Endothelial cell of umbilical vein (primary cell): ENCODE data around the gene ZNF793. TPM values are rescaled to one million over a fixed set of nuclear protein-coding genes. Genes with fewer than 3 reads are reported as not detected.

Source experiments
- Bru-seq: library from RNA; stranded (reverse); fragments of 400-500 nt; gene quantifications from one replicate; lab custom pipeline; 2021; lab: Mats Ljungman, UMichigan
- BruChase-seq, 2 experiments: library from RNA; stranded (reverse); fragments of 400-500 nt; gene quantifications; one replicate each; lab custom pipeline; 2021; lab: Mats Ljungman, UMichigan
- BruUV-seq: library from RNA; stranded (reverse); fragments of 400-500 nt; replicated peaks from 2 replicates; lab custom pipeline; 2021; lab: Mats Ljungman, UMichigan
- CTCF ChIA-PET: fragments of 300-600, 350-600 bp; sonication (Branson Sonifier 250); formaldehyde crosslinking; loops from one replicate; lab custom pipeline; 2021; ENCODE audit warnings: antibody characterized with exemption, inconsistent platforms; lab: Charles Lee
- POLR2A ChIA-PET: fragments of 300-600, 350-600 bp; sonication (Branson Sonifier 250); formaldehyde crosslinking; loops from one replicate; lab custom pipeline; 2021; ENCODE audit warnings: antibody characterized with exemption, inconsistent platforms; lab: Charles Lee
- DNase-seq: peaks from one replicate; pipeline ENCODE4 v3.0.0-alpha.2; 2011; ENCODE audit warnings: low read depth, low spot score
- FAIRE-seq: peaks from 2 replicates; lab custom pipeline; 2011; peaks lifted over from hg19 to GRCh38; lab: Jason Lieb, UNC
- H2AFZ ChIP-seq: 2 replicates; pipeline ENCODE4 v1.6.0; 2012; ENCODE audit warnings: low read depth, low read length, control low read depth, inconsistent platforms
- H3K27ac ChIP-seq: 2 replicates; pipeline ENCODE4 v1.5.1; 2011; ENCODE audit warnings: low read depth, mild to moderate bottlenecking, control low read depth, low read length, moderate library complexity; ENCODE audit not compliant: insufficient read depth
- H3K27me3 ChIP-seq, 2 experiments: 2 replicates each; pipeline versions ENCODE4 v1.6.0 to v1.6.1; 2011; ENCODE audit warnings: low read length in 2 of 2, mixed read lengths in 1 of 2; ENCODE audit not compliant: control insufficient read depth in 2 of 2, insufficient read depth in 2 of 2
- H3K36me3 ChIP-seq, 2 experiments: 2 replicates in 1 of 2; 3 replicates in 1 of 2; pipeline ENCODE4 v1.5.1; 2011; ENCODE audit warnings: low read length in 2 of 2, mild to moderate bottlenecking in 1 of 2, moderate library complexity in 1 of 2; ENCODE audit not compliant: control insufficient read depth in 2 of 2, insufficient read depth in 2 of 2; ENCODE audit errors: extremely low read depth in 1 of 2
- H3K4me1 ChIP-seq: 3 replicates; pipeline ENCODE4 v1.5.1; 2011; ENCODE audit warnings: mild to moderate bottlenecking, low read length; ENCODE audit not compliant: control insufficient read depth, insufficient read depth; ENCODE audit errors: extremely low read depth
- H3K4me2 ChIP-seq: 2 replicates; pipeline ENCODE4 v1.6.1; 2011; ENCODE audit warnings: low read length, control low read depth, mixed read lengths; ENCODE audit not compliant: insufficient read depth
- H3K4me3 ChIP-seq, 3 experiments: fragments of 200-600 bp in 1 of 3; sonication (generic), shearing (Covaris generic) in 1 of 3; replicated peaks in 1 of 3; 2 replicates each; pipeline ENCODE4 v1.5.1; 2011 to 2016; ENCODE audit warnings: control low read depth in 3 of 3, low read length in 3 of 3, mild to moderate bottlenecking in 2 of 3, inconsistent platforms in 1 of 3, low read depth in 1 of 3, moderate library complexity in 1 of 3; ENCODE audit not compliant: insufficient read depth in 1 of 3
- H3K79me2 ChIP-seq: 2 replicates; pipeline ENCODE4 v1.6.0; 2012; ENCODE audit warnings: low read length, inconsistent platforms; ENCODE audit not compliant: control insufficient read depth, insufficient read depth
- H3K9ac ChIP-seq: replicated peaks from 2 replicates; pipeline ENCODE3; 2011; ENCODE audit warnings: low read length, control low read depth; ENCODE audit not compliant: insufficient read depth; ENCODE audit errors: extremely low read depth
- H3K9me1 ChIP-seq: replicated peaks from 3 replicates; pipeline ENCODE4 v1.6.0; 2011; ENCODE audit warnings: mild to moderate bottlenecking, low read length; ENCODE audit not compliant: control insufficient read depth, insufficient read depth; ENCODE audit errors: extremely low read depth
- H3K9me3 ChIP-seq: replicated peaks from 2 replicates; pipeline ENCODE4 v1.5.1; 2012; ENCODE audit warnings: low read length, inconsistent platforms; ENCODE audit not compliant: control insufficient read depth, insufficient read depth
- H4K20me1 ChIP-seq: replicated peaks from 2 replicates; pipeline ENCODE3; 2011; ENCODE audit warnings: mild to moderate bottlenecking, low read length; ENCODE audit not compliant: control insufficient read depth, insufficient read depth; ENCODE audit errors: extremely low read depth
- EZH2 ChIP-seq: IDR thresholded peaks from 2 replicates; pipeline ENCODE4 v1.6.1; 2012; ENCODE audit warnings: borderline replicate concordance, low read depth, mild to moderate bottlenecking, moderate library complexity, low read length, inconsistent platforms; ENCODE audit not compliant: severe bottlenecking
- FOS ChIP-seq: IDR thresholded peaks from 2 replicates; pipeline ENCODE4 v1.6.1; 2011; ENCODE audit warnings: mild to moderate bottlenecking, low read length, moderate library complexity, borderline replicate concordance; ENCODE audit not compliant: insufficient read depth
- GATA2 ChIP-seq: IDR thresholded peaks from 2 replicates; pipeline ENCODE4 v1.7.0; 2011; ENCODE audit warnings: low read depth, mild to moderate bottlenecking, moderate library complexity, mixed read lengths, low read length; ENCODE audit not compliant: insufficient read length, insufficient read depth
- JUN ChIP-seq: IDR thresholded peaks from 2 replicates; pipeline ENCODE4 v1.6.1; 2011; ENCODE audit warnings: borderline replicate concordance, low read depth; ENCODE audit not compliant: insufficient read length, insufficient read depth
- POLR2A ChIP-seq: IDR thresholded peaks from 2 replicates; pipeline ENCODE4 v1.6.1; 2012; ENCODE audit warnings: low read depth, mild to moderate bottlenecking, control low read depth, low read length
- POLR2AphosphoS5 ChIP-seq: IDR thresholded peaks from 2 replicates; pipeline ENCODE4 v1.6.1; 2012; ENCODE audit warnings: low read depth, mild to moderate bottlenecking, control low read depth, low read length, moderate library complexity; ENCODE audit not compliant: insufficient read depth
- dilution Hi-C: fragments of 300-500 bp; cut with MboI; formaldehyde crosslinking; loops from one replicate; pipeline ENCODE4 v1.15.0; 2019; ENCODE audit warnings: low sequenced_read_pairs; ENCODE audit not compliant: extremely low pct_ligation_motif_present
- intact Hi-C: fragments of 100-400 bp; cut with micrococcal nuclease; formaldehyde crosslinking; loops from one replicate; pipeline ENCODE4 v1.10.0; 2022
- long read RNA-seq: library from polyadenylated mRNA; stranded (forward); transcript quantifications from one replicate; pipeline ENCODE4 v2.0.0, GENCODE V29; 2021
- polyA minus RNA-seq, 3 experiments: library from RNA; depleted of rRNA, polyadenylated mRNA; stranded (reverse); fragments of >200 nt; gene quantifications; 1 replicate in 1 of 3; 2 replicates in 2 of 3; pipeline ENCODE4 v1.2.3, GENCODE V29; 2011
- polyA plus RNA-seq, 4 experiments: library from polyadenylated mRNA; depleted of rRNA in 3 of 4; stranded (reverse) in 3 of 4; unstranded in 1 of 4; fragments of >200 nt; gene quantifications; 2 replicates each; pipeline versions ENCODE4 v1.2.1 to v1.2.3, GENCODE V29; 2011 to 2012; ENCODE audit warnings: missing spikeins in 1 of 4
- total RNA-seq: library from RNA; stranded (reverse); gene quantifications from 2 replicates; pipeline ENCODE4 v1.2.3, GENCODE V29; 2021
- TF ChIP-seq, protein P1 (sequence below): IDR thresholded peaks from 2 replicates; pipeline ENCODE4 v1.6.1; 2011; ENCODE audit not compliant: insufficient read depth, insufficient read length
- TF ChIP-seq, protein P2 (sequence below), 2 donors: IDR thresholded peaks; 1 replicate in 1 of 2; 2 replicates in 1 of 2; pipeline ENCODE4 v1.5.1; 2011; ENCODE audit warnings: low read length in 2 of 2, mild to moderate bottlenecking in 2 of 2, moderate library complexity in 2 of 2, control low read depth in 1 of 2, inconsistent platforms in 1 of 2, low read depth in 1 of 2; ENCODE audit not compliant: insufficient read depth in 1 of 2; ENCODE audit errors: extremely low read depth in 1 of 2

ZNF793 gene
- total RNA-seq (0.78 and 3.8 TPM in 2 replicates), polyA plus RNA-seq (0.37 and 0.40 TPM in 2 replicates), polyA minus RNA-seq (0.13 and 0.83 TPM in 2 replicates), Bru-seq, nascent RNA (percentile 48 among the genes with signal in this experiment), BruChase-seq, experiment 1, labeled RNA remaining after a 6-hour chase (percentile 37 among the genes with signal in this experiment), BruChase-seq, experiment 2, labeled RNA remaining after a 2-hour chase (percentile 39 among the genes with signal in this experiment)
- 0.16 and 0.21 TPM in 2 replicates for polyA plus RNA-seq (2011; cell fraction: cytosol; rRNA removed)
- polyA plus RNA-seq (2011; cell fraction: nucleus; rRNA removed), result 1.5 TPM in 2 replicates
- polyA plus RNA-seq (2012), result 0.13 and 0.29 TPM in 2 replicates
- not detected for polyA minus RNA-seq (2011; cell fraction: cytosol; rRNA and poly(A)+ RNA removed)
- 1.0 and 1.5 TPM in 2 replicates for polyA minus RNA-seq (2011; cell fraction: nucleus; rRNA and poly(A)+ RNA removed)
- long read RNA-seq, partial matches to known transcripts, result 0 of 1 reads
- long read RNA-seq, other reads (novel, unspliced or antisense), result 1 of 1 reads

DNA sequence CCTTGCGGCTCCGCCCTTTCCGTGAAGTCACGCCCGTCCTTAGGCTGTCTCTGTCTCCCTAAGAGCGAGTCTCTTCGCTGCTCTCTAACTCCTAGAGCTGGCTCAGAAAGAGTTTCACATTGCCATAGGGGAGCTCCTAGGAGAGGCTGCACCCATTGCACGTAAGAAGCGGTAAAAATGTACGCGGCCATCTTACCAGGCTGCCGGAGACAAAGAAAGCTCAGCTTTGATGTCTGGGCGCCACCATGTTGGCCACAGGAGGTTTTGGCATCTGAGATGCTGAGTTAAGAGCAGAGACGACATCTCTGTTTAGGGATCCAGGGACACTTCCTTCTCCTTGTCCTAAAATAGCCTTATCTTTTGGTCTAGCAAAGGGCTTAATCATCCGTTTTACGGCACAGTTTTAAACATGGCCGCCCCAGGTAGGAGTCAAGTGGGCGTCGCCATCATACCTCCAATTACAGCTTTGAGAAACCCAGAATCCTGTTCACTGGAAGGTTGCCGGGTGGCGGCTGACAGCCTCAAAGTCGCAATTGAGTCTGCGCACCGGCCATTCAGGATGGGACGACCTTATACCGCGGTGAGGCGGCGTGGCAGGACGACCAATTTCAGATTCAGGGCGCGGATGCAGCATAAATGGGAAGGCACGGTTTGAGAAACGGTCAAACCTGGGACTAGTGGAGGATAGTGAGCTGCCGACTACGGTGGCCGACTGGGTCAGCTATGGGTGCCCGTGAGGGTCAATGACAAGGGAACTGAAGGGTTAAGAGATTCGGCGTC, at the start of gene ZNF793:
ZNF793 (plus strand) TSS at position 553 of the 780 bp plus-strand sequence. CDS start 16,501 bp downstream, outside the sequence.
- no peaks in the 10 kb centered on the region for H3K4me1 ChIP-seq
- H3K27ac ChIP-seq, result peak within 1 kb of the TSS; percentile 30
- TF ChIP-seq POLR2A, result no peak
- TF ChIP-seq GATA2, result no peak
- no peak for TF ChIP-seq JUN
- TF ChIP-seq, protein P1, sequence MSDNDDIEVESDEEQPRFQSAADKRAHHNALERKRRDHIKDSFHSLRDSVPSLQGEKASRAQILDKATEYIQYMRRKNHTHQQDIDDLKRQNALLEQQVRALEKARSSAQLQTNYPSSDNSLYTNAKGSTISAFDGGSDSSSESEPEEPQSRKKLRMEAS, result no peak
- TF ChIP-seq, protein P2, sequence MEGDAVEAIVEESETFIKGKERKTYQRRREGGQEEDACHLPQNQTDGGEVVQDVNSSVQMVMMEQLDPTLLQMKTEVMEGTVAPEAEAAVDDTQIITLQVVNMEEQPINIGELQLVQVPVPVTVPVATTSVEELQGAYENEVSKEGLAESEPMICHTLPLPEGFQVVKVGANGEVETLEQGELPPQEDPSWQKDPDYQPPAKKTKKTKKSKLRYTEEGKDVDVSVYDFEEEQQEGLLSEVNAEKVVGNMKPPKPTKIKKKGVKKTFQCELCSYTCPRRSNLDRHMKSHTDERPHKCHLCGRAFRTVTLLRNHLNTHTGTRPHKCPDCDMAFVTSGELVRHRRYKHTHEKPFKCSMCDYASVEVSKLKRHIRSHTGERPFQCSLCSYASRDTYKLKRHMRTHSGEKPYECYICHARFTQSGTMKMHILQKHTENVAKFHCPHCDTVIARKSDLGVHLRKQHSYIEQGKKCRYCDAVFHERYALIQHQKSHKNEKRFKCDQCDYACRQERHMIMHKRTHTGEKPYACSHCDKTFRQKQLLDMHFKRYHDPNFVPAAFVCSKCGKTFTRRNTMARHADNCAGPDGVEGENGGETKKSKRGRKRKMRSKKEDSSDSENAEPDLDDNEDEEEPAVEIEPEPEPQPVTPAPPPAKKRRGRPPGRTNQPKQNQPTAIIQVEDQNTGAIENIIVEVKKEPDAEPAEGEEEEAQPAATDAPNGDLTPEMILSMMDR (IDR thresholded peaks at IDR 0.05; ENCODE audit: extremely low read depth in 1 of 2, insufficient read depth in 1 of 2, low read depth in 1 of 2, low read length in 2 of 2), result no peak
- no peak for TF ChIP-seq FOS
- no peak for TF ChIP-seq POLR2AphosphoS5
- no peak for TF ChIP-seq EZH2
- peak within 1 kb of the TSS; percentile 5 to 79 (median 37) for H3K4me3 ChIP-seq
- H3K9ac ChIP-seq, result peak within 1 kb of the TSS; percentile 72
- ChIA-PET CTCF (no interaction called here), POLR2A (interaction anchor here (0.5 kb wide), 1 partner anchor 187 kb away, joined by 3 read pairs; no protein-coding TSS in a partner anchor)
- no peaks in the 10 kb centered on the region for H3K36me3 ChIP-seq
- intact Hi-C loops (loop anchor here (2.0 kb wide), 1 partner anchor 40 kb away; the partner anchor contains the start of gene ZNF569), dilution Hi-C loops (no loop called here)
- H3K9me1 ChIP-seq, result no peaks in the 10 kb centered on the region
- H2AFZ ChIP-seq, result peak within 1 kb of the TSS; percentile 82
- no peaks in the 10 kb centered on the region for H4K20me1 ChIP-seq
- BruUV-seq, result TSS peak; percentile 87
- H3K9me3 ChIP-seq, result no peaks in the 10 kb centered on the region
- DNase-seq (peak; percentile 28), FAIRE-seq (no peak)
- H3K4me2 ChIP-seq, result peak within 1 kb of the TSS; percentile 65
- no peaks in the 10 kb centered on the region for H3K79me2 ChIP-seq
- no peaks in the 10 kb centered on the region for H3K27me3 ChIP-seq
